Heart left ventricle (tissue), 16 donors: Measurements from ENCODE around the gene HDAC7. TPM values are rescaled to one million over a fixed set of nuclear protein-coding genes. Genes with fewer than 3 reads are reported as not detected.

Experiments
- ATAC-seq, 4 donors: fragments of 200-7000 bp; cut with Tn5 transposase; one replicate each; pipeline ENCODE4 v1.9.1; 2020 to 2022; ENCODE audit warnings: moderate library complexity in 4 of 4, mild to moderate bottlenecking in 3 of 4, moderate number of reproducible peaks in 1 of 4
- DNase-seq, 5 donors: peaks; one replicate each; pipeline ENCODE4 v3.0.0-alpha.2; 2020
- H3K27ac ChIP-seq, 12 donors: fragments of 200-600 bp; sonication (generic) in 4 of 12; one replicate each; pipeline versions ENCODE4 v1.5.0 to v1.8.0; 2016 to 2022; ENCODE audit warnings: mild to moderate bottlenecking in 2 of 12
- H3K27me3 ChIP-seq, 9 donors: fragments of 200-600 bp; sonication (generic) in 2 of 9; one replicate each; pipeline versions ENCODE4 v1.5.1 to v1.8.0; 2016 to 2022; ENCODE audit warnings: mild to moderate bottlenecking in 3 of 9
- H3K36me3 ChIP-seq, 9 donors: fragments of 200-600 bp; sonication (generic) in 2 of 9; one replicate each; pipeline versions ENCODE4 v1.5.0 to v1.8.0; 2018 to 2022; ENCODE audit warnings: mild to moderate bottlenecking in 2 of 9
- H3K4me1 ChIP-seq, 12 donors: fragments of 200-600 bp; sonication (generic) in 4 of 12; one replicate each; pipeline versions ENCODE4 v1.5.0 to v1.8.0; 2016 to 2022; ENCODE audit warnings: mild to moderate bottlenecking in 3 of 12
- H3K4me3 ChIP-seq, 12 donors: fragments of 200-600 bp; sonication (generic) in 4 of 12; one replicate each; pipeline versions ENCODE4 v1.5.0 to v1.8.0; 2017 to 2022; ENCODE audit warnings: mild to moderate bottlenecking in 9 of 12, moderate library complexity in 4 of 12
- H3K9me3 ChIP-seq, 12 donors: fragments of 200-600 bp; sonication (generic) in 4 of 12; one replicate each; pipeline versions ENCODE4 v1.5.0 to v1.8.0; 2016 to 2022; ENCODE audit warnings: mild to moderate bottlenecking in 1 of 12
- POLR2A ChIP-seq, 2 donors: fragments of 450-650 bp; IDR thresholded peaks; one replicate each; pipeline ENCODE4 v1.6.1; 2017; ENCODE audit warnings: antibody characterized with exemption in 2 of 2, mild to moderate bottlenecking in 2 of 2, moderate library complexity in 2 of 2
- WGBS, 4 donors: extraction: QIAGEN DNeasy Blood & Tissue Kit in 2 of 4; methylation state at CpG; one replicate each; pipeline versions ENCODE4 v1.1.5 to v1.1.7; 2013 to 2018; 5-methylcytosine and 5-hydroxymethylcytosine counted together
- intact Hi-C, 10 donors: fragments of 100-400 bp; cut with DNase I; formaldehyde crosslinking; loops; one replicate each; pipeline versions ENCODE4 v1.11.1 to v1.14.2; 2022
- polyA plus RNA-seq, 2 donors: library from polyadenylated mRNA; stranded (reverse); fragments of 200-250 nt; gene quantifications; one replicate each; pipeline ENCODE4 v1.2.3, GENCODE V29; 2013
- total RNA-seq, 9 donors: library from RNA; depleted of rRNA in 2 of 9; stranded (reverse); fragments of >200 nt in 2 of 9; fragmentation: NEBNext Ultra II Directional in 3 of 9; extraction: Animal tissue kit (Norgen Biotek cat#: 25700) in 3 of 9; gene quantifications; one replicate each; pipeline versions ENCODE4 v1.1.0 to v1.2.4, GENCODE V29; 2016 to 2023
- TF ChIP-seq, protein P1 (sequence below), 12 donors: fragments of 200-600 bp; sonication (generic) in 4 of 12; IDR thresholded peaks; one replicate each; pipeline versions ENCODE4 v1.5.0 to v1.8.0; 2018 to 2022; ENCODE audit warnings: antibody characterized with exemption in 12 of 12, mild to moderate bottlenecking in 5 of 12
- donor health status: ischemic (EF 13 %, LVEDD 7.1; RV severe dilation, severe dysfunction).
- donor health status: healthy with polysubstance abuse.
- donor health status: DM: no; HTN: yes; CAD: no.
- donor health status: DM: no; HTN: no; CAD: no.
- donor health status: ischemic (EF 25% LVEDD 6.9; RV normal size, moderate dysfunction).
- donor health status: ischemic (EF 25% LVEDD 5.7; RV mildly dilated, moderate dysfunction).
- donor health status: healthy.
- donor health status: DM: yes; HTN: yes; CAD: no.
- donor health status: ischemic (EF 35%, LVEDD 5.7; RV mildly dilated, moderate dysfunction).
- donor health status: nonischemic (EF 11% LVEDD 7.7; RV severe dilation, severe dysfunction).
- donor health status: DM: yes; HTN: yes; CAD: no.
- donor health status: PGD.
- donor health status: ischemic (EF 29% LVEDD 5.4; RV normal size, mild dysfunction).
- donor health status: nonischemic (EF 23%, LVEDD 6.1; RV moderate dilation, normal function).

The HDAC7 gene
- total and polyA plus RNA-seq, 11 donors: 27.4 to 63.0 (median 39.3) TPM

DNA sequence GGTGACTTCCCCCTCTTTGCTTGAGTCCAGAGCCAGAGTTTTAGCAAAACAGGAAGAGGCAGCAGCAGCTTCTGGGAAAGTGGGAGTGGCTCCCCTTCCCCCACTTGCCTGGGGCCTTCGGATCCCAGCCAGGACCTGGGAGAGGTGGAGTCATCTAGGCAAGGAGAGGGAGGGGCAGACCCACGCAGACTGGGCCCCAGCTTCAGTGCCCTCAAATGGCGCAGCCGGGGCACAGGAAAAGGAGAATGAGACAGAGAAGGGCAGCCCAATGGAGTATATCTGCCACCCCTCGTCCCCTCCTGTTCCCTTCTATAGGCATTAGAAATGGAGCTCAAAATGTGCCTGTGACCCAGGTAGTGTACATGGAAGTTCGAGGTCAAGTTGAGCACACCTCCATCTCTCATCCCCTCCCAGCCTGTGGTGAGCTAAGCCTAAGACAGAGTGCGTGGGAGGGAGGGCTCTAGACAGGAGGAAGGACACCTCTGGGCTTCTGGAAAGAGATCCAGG lies 9.3 kb upstream of the HDAC7 start:
- peak; percentile 68 to 90 (median 88) for ATAC-seq
- H3K27me3 ChIP-seq: no peaks in the 10 kb centered on the region
- intact Hi-C loops: no loop called here
- peak overlapping the region; percentile 76 to 99 (median 90) for H3K27ac ChIP-seq
- 29 to 44% (median 36%) methylated on average over 7 of the region's 7 CpGs for WGBS, 4 donors
- TF ChIP-seq, protein P1, sequence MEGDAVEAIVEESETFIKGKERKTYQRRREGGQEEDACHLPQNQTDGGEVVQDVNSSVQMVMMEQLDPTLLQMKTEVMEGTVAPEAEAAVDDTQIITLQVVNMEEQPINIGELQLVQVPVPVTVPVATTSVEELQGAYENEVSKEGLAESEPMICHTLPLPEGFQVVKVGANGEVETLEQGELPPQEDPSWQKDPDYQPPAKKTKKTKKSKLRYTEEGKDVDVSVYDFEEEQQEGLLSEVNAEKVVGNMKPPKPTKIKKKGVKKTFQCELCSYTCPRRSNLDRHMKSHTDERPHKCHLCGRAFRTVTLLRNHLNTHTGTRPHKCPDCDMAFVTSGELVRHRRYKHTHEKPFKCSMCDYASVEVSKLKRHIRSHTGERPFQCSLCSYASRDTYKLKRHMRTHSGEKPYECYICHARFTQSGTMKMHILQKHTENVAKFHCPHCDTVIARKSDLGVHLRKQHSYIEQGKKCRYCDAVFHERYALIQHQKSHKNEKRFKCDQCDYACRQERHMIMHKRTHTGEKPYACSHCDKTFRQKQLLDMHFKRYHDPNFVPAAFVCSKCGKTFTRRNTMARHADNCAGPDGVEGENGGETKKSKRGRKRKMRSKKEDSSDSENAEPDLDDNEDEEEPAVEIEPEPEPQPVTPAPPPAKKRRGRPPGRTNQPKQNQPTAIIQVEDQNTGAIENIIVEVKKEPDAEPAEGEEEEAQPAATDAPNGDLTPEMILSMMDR (IDR thresholded peaks at IDR 0.05): no peak
- no peak for TF ChIP-seq POLR2A (IDR thresholded peaks at IDR 0.05)
- peak; percentile 85 to 91 (median 88) for DNase-seq
- H3K36me3 ChIP-seq: no peaks in the 10 kb centered on the region
- H3K9me3 ChIP-seq: no peaks in the 10 kb centered on the region
- peak overlapping the region in 6 of 12 donors; percentile 1 to 18 (median 11) for H3K4me3 ChIP-seq
- H3K4me1 ChIP-seq: peaks cover 11 to 76% (median 58%) of the 10 kb centered on the region in 12 donors

DNA sequence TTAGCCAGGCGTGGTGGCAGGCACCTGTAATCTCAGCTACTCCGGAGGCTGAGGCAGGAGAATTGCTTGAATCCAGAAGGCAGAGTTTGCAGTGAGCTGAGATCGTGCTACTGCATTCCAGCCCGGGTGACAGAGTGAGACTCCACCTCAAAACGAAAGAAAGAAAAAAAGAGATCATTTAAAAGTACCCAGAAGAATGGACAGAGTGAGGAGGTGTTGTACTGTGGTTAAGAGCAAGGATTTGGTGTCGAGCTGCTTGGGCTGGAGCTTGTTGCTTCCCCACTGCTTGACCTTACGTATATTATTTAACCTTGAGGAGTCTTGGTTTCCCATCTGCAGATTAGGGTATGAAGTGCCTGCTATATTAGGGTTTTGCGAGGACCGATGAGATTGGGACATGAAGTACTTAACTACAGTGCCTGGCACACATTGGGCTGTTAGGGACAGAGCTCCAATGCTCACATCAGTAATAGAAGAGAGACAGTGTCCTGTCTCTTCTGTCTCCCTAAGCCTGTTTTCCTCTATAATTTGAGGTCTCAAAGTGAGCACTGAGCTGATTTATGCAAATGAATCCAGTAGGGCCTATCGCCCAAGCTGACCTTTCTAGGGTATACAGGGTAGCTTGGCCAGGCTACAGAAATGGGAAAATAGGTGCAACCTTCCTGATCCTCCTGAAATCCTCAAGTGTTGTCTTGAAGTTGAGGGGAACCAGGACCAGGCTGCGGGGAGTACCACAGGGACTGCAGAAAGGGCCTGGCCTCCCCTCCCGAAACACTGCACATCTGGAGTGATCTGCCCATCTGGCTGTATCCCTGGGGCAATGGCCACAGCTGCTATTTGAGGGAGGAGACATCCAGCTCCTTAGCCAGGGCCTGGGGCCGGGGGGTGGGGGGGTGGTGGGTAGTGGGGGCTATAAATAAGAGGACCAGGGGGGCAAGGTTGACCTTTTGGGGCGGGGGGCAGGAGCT lies 8.6 kb upstream of the HDAC7 start:
- DNase-seq: peak in 2 of 5 donors; percentile 67 to 74
- Histone ChIP-seq H3K4me1 (peaks cover 11 to 82% (median 65%) of the 10 kb centered on the region in 12 donors), H3K9me3 (no peaks in the 10 kb centered on the region), H3K27me3 (no peaks in the 10 kb centered on the region), H3K36me3 (no peaks in the 10 kb centered on the region), H3K27ac (peak overlapping the region; percentile 76 to 99 (median 90)), H3K4me3 (peak overlapping the region in 3 of 12 donors; percentile 1 to 16 (median 12))
- 38 to 50% (median 42%) methylated on average over 14 of the region's 14 CpGs for WGBS, 4 donors
- intact Hi-C loops: no loop called here
- TF ChIP-seq POLR2A (IDR thresholded peaks at IDR 0.05): no peak
- TF ChIP-seq, protein P1 (IDR thresholded peaks at IDR 0.05): no peak
- peak; percentile 64 to 81 (median 70) for ATAC-seq

DNA sequence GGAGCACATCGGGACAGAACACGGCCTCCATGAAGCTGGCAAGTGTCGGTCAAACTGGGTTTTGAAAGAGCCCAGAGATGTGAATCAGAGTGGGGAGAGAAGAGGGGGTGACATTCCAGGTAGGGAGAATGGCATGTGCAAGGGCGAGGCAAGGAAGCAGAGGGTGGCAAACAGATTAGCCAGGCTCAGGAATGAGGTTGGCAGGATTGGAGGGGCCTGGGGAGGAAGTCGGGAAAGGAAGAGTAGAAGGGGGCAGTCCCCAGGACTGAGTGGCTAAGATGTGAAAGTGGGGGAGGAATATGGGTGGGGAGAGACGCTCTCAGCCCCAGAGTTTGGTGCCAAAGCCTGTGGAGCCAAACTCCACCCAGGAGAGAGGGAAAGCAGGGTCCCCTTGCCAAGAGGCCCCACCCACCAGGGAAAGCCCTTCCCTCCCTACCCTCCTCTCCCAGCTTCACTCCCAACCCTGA lies 5.5 kb upstream of the HDAC7 start:
- Histone ChIP-seq H3K4me1 (peaks cover 15 to 98% (median 83%) of the 10 kb centered on the region in 12 donors), H3K27ac (peak overlapping the region; percentile 7 to 99 (median 79)), H3K27me3 (no peaks in the 10 kb centered on the region), H3K9me3 (no peaks in the 10 kb centered on the region), H3K4me3 (no peak overlapping the region), H3K36me3 (no peaks in the 10 kb centered on the region)
- ATAC-seq (no peak), DNase-seq (peak in 3 of 5 donors; percentile 49 to 72 (median 59))
- TF ChIP-seq, protein P1 (IDR thresholded peaks at IDR 0.05): no peak
- no peak for TF ChIP-seq POLR2A (IDR thresholded peaks at IDR 0.05)
- intact Hi-C loops: no loop called here
- WGBS, 4 donors: 59 to 68% (median 64%) methylated on average over 6 of the region's 6 CpGs

DNA sequence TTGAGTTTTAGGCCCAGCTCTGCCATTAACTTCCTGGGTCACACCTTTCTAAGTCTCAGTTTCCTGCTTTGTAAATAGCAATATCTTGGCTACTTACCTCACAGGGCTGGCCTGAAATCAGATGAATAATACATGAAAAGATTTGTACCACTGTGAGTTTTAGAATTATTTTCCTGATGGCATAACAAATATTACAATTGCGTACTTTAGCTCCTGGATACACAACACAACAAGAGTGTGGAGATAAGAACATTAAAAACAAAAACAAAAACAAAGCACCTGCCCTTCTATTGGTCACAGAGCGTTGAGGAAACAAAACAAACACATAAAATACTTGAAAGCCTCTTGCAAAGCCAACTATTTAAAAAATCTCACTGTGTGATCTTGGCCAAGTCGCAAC lies 4.9 kb upstream of the HDAC7 start:
- Histone ChIP-seq H3K4me3 (no peak overlapping the region), H3K9me3 (no peaks in the 10 kb centered on the region), H3K27me3 (no peaks in the 10 kb centered on the region), H3K4me1 (peaks cover 9 to 92% (median 77%) of the 10 kb centered on the region in 12 donors), H3K36me3 (no peaks in the 10 kb centered on the region), H3K27ac (peak overlapping the region; percentile 44 to 99 (median 79))
- no peak for ATAC-seq
- intact Hi-C loops: no loop called here
- DNase-seq: no peak
- TF ChIP-seq, protein P1 (IDR thresholded peaks at IDR 0.05): no peak
- 78 to 87% (median 83%) methylated on average over 3 of the region's 3 CpGs for WGBS, 4 donors
